ENCODE measurements around the gene NUDT8. TPM values are rescaled to one million over a fixed set of nuclear protein-coding genes. Genes with fewer than 3 reads are reported as not detected.
A peak's percentile ranks its signal among the peaks of the same experiment; 100 is the strongest.

The NUDT8 gene
- total and polyA plus RNA-seq, 10 of the 15 experiments (the other 5 are each of a cell fraction or from before 2014, with no cell fraction given) = 0.32 to 18.2 (median 9.8) TPM

DNA sequence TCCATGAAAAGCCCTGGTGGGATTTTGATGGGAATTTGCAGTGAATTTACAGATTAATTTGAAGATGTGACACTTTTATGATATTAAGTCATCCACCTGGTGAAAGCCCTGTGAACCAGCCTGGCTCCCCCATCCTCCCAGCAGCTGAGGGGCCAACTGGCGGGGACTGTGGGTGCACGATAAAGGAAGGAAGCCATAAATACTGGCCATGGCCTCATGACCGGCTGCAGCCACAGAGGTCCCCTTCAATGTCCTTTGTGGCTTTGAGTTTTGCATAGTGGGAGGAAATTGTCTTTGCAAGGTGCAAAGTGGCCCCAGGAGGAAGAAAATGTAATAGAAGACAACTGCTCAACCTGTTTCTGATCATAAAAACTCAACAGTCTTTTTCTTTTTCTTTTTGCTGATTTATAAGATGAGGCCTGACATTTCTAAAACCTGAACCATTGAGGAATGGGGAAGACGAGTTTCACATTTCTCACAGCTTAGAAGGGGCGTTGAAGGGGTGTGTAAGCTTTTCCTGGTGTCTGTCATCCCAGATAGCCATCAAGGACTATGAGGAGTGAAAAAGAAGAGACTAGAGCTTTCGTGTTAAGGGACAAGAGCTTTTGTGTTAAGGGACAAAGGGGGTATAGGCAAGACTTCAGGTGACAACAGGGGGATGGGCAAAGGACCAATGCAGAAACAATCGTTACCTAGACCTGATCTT is 29.3 kb downstream of the NUDT8 start (continued):
- TF ChIP-seq ZNF274 (IDR thresholded peaks at IDR 0.05; ENCODE audit: insufficient read depth, insufficient read length) = no peak
- TF ChIP-seq, protein P1, sequence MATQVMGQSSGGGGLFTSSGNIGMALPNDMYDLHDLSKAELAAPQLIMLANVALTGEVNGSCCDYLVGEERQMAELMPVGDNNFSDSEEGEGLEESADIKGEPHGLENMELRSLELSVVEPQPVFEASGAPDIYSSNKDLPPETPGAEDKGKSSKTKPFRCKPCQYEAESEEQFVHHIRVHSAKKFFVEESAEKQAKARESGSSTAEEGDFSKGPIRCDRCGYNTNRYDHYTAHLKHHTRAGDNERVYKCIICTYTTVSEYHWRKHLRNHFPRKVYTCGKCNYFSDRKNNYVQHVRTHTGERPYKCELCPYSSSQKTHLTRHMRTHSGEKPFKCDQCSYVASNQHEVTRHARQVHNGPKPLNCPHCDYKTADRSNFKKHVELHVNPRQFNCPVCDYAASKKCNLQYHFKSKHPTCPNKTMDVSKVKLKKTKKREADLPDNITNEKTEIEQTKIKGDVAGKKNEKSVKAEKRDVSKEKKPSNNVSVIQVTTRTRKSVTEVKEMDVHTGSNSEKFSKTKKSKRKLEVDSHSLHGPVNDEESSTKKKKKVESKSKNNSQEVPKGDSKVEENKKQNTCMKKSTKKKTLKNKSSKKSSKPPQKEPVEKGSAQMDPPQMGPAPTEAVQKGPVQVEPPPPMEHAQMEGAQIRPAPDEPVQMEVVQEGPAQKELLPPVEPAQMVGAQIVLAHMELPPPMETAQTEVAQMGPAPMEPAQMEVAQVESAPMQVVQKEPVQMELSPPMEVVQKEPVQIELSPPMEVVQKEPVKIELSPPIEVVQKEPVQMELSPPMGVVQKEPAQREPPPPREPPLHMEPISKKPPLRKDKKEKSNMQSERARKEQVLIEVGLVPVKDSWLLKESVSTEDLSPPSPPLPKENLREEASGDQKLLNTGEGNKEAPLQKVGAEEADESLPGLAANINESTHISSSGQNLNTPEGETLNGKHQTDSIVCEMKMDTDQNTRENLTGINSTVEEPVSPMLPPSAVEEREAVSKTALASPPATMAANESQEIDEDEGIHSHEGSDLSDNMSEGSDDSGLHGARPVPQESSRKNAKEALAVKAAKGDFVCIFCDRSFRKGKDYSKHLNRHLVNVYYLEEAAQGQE (IDR thresholded peaks at IDR 0.05; ENCODE audit: low read depth, low read length) = no peak
- TF ChIP-seq, protein P2, sequence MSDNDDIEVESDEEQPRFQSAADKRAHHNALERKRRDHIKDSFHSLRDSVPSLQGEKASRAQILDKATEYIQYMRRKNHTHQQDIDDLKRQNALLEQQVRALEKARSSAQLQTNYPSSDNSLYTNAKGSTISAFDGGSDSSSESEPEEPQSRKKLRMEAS (IDR thresholded peaks at IDR 0.05; ENCODE audit: low read depth, low read length) = no peak
- no peak for TF ChIP-seq FOS (IDR thresholded peaks at IDR 0.05; ENCODE audit: borderline replicate concordance, extremely low read depth, insufficient read length)
- peak; percentile 45 for TF ChIP-seq EED (IDR thresholded peaks at IDR 0.05; ENCODE audit: low read depth)
- TF ChIP-seq SMARCA5 (IDR thresholded peaks at IDR 0.05) = no peak; the same call in 1 of the 2 replicates
- no peak for TF ChIP-seq GATAD2B (conservative IDR thresholded peaks at IDR 0.05; ENCODE audit: low read depth)
- TF ChIP-seq, protein P3, sequence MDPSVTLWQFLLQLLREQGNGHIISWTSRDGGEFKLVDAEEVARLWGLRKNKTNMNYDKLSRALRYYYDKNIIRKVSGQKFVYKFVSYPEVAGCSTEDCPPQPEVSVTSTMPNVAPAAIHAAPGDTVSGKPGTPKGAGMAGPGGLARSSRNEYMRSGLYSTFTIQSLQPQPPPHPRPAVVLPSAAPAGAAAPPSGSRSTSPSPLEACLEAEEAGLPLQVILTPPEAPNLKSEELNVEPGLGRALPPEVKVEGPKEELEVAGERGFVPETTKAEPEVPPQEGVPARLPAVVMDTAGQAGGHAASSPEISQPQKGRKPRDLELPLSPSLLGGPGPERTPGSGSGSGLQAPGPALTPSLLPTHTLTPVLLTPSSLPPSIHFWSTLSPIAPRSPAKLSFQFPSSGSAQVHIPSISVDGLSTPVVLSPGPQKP (IDR thresholded peaks at IDR 0.05; ENCODE audit: low read depth, low read length) = 0 out of 2 replicates have a peak, but pooled peaks have one; percentile 44
- TF ChIP-seq RFX5 (IDR thresholded peaks at IDR 0.05; ENCODE audit: low read depth, low read length) = no peak
- TF ChIP-seq RAD51 (IDR thresholded peaks at IDR 0.05) = peak; percentile 54; the same call in 1 of the 2 replicates
- no peak for TF ChIP-seq TARDBP (IDR thresholded peaks at IDR 0.05; ENCODE audit: borderline replicate concordance)
- peak; percentile 44; the same call in 1 of the 2 replicates for TF ChIP-seq SPI1 (IDR thresholded peaks at IDR 0.05; ENCODE audit: borderline replicate concordance, insufficient read depth, low read depth, low read length)
- TF ChIP-seq NFYB (IDR thresholded peaks at IDR 0.05; ENCODE audit: insufficient read depth, low read depth, low read length) = no peak
- TF ChIP-seq, protein P4, sequence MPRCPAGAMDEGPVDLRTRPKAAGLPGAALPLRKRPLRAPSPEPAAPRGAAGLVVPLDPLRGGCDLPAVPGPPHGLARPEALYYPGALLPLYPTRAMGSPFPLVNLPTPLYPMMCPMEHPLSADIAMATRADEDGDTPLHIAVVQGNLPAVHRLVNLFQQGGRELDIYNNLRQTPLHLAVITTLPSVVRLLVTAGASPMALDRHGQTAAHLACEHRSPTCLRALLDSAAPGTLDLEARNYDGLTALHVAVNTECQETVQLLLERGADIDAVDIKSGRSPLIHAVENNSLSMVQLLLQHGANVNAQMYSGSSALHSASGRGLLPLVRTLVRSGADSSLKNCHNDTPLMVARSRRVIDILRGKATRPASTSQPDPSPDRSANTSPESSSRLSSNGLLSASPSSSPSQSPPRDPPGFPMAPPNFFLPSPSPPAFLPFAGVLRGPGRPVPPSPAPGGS (IDR thresholded peaks at IDR 0.05; ENCODE audit: borderline replicate concordance, insufficient read depth, low read depth, low read length, poor library complexity, severe bottlenecking) = no peak
- TF ChIP-seq SIX5 (IDR thresholded peaks at IDR 0.05; ENCODE audit: low read depth, low read length, severe bottlenecking) = no peak
- no peak for TF ChIP-seq CHD4 (IDR thresholded peaks at IDR 0.05)
- TF ChIP-seq, protein P5, sequence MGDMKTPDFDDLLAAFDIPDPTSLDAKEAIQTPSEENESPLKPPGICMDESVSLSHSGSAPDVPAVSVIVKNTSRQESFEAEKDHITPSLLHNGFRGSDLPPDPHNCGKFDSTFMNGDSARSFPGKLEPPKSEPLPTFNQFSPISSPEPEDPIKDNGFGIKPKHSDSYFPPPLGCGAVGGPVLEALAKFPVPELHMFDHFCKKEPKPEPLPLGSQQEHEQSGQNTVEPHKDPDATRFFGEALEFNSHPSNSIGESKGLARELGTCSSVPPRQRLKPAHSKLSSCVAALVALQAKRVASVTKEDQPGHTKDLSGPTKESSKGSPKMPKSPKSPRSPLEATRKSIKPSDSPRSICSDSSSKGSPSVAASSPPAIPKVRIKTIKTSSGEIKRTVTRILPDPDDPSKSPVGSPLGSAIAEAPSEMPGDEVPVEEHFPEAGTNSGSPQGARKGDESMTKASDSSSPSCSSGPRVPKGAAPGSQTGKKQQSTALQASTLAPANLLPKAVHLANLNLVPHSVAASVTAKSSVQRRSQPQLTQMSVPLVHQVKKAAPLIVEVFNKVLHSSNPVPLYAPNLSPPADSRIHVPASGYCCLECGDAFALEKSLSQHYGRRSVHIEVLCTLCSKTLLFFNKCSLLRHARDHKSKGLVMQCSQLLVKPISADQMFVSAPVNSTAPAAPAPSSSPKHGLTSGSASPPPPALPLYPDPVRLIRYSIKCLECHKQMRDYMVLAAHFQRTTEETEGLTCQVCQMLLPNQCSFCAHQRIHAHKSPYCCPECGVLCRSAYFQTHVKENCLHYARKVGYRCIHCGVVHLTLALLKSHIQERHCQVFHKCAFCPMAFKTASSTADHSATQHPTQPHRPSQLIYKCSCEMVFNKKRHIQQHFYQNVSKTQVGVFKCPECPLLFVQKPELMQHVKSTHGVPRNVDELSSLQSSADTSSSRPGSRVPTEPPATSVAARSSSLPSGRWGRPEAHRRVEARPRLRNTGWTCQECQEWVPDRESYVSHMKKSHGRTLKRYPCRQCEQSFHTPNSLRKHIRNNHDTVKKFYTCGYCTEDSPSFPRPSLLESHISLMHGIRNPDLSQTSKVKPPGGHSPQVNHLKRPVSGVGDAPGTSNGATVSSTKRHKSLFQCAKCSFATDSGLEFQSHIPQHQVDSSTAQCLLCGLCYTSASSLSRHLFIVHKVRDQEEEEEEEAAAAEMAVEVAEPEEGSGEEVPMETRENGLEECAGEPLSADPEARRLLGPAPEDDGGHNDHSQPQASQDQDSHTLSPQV (IDR thresholded peaks at IDR 0.05) = no peak
- TF ChIP-seq, protein P6, sequence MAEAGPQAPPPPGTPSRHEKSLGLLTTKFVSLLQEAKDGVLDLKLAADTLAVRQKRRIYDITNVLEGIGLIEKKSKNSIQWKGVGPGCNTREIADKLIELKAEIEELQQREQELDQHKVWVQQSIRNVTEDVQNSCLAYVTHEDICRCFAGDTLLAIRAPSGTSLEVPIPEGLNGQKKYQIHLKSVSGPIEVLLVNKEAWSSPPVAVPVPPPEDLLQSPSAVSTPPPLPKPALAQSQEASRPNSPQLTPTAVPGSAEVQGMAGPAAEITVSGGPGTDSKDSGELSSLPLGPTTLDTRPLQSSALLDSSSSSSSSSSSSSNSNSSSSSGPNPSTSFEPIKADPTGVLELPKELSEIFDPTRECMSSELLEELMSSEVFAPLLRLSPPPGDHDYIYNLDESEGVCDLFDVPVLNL (IDR thresholded peaks at IDR 0.05; ENCODE audit: low read depth, low read length) = no peak
